Epithelial cell of proximal tubule (primary cell): ENCODE measurements around the gene CUX1. TPM values are rescaled to one million over a fixed set of nuclear protein-coding genes. Genes with fewer than 3 reads are reported as not detected.
A peak's percentile ranks its signal among the peaks of the same experiment; 100 is the strongest.
"Not testable (repeated sequence)": the region's sequence is repeated elsewhere in the genome, so short reads cannot be mapped to it uniquely, and the experiment has no call there.

Experiments
- DNase-seq: peaks from one replicate; pipeline ENCODE4 v3.0.0-alpha.2; 2011; ENCODE audit warnings: low read depth
- H3K4me3 ChIP-seq: 2 replicates; pipeline ENCODE4 v1.5.1; 2011; ENCODE audit warnings: low read depth, mild to moderate bottlenecking, low read length
- total RNA-seq: library from RNA; depleted of rRNA; stranded (reverse); fragments of >200 nt; gene quantifications from 2 replicates; pipeline ENCODE4 v1.2.3, GENCODE V29; 2015
- TF ChIP-seq, protein P1 (sequence below): conservative IDR thresholded peaks from 2 replicates; pipeline ENCODE4 v1.5.1; 2012; ENCODE audit warnings: low read depth, mild to moderate bottlenecking, low read length

Gene CUX1
- total RNA-seq, 1 donor from 2014 or later, result 37.3 TPM

DNA sequence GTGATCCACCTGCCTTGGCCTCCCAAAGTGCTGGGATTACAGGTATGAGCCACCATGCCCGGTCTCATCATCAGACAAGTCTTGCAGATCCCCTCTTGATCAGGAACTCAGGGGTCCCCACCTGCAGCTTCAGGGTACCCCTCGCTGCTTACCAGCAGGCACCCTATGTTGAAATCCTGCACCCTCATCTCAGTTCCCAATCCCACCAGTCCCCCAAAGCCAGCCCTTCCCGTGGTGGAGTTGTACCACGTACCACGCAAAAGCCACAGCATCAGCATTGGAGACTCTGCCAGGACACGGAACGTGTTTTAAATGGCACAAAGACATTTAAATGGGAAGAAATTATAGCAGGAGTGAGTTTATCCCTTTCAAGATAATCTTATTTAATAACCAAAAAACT is 202.0 kb downstream of the CUX1 start:
- no peak overlapping the region for H3K4me3 ChIP-seq
- DNase-seq, result no peak
- TF ChIP-seq, protein P1, sequence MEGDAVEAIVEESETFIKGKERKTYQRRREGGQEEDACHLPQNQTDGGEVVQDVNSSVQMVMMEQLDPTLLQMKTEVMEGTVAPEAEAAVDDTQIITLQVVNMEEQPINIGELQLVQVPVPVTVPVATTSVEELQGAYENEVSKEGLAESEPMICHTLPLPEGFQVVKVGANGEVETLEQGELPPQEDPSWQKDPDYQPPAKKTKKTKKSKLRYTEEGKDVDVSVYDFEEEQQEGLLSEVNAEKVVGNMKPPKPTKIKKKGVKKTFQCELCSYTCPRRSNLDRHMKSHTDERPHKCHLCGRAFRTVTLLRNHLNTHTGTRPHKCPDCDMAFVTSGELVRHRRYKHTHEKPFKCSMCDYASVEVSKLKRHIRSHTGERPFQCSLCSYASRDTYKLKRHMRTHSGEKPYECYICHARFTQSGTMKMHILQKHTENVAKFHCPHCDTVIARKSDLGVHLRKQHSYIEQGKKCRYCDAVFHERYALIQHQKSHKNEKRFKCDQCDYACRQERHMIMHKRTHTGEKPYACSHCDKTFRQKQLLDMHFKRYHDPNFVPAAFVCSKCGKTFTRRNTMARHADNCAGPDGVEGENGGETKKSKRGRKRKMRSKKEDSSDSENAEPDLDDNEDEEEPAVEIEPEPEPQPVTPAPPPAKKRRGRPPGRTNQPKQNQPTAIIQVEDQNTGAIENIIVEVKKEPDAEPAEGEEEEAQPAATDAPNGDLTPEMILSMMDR, result no peak

DNA sequence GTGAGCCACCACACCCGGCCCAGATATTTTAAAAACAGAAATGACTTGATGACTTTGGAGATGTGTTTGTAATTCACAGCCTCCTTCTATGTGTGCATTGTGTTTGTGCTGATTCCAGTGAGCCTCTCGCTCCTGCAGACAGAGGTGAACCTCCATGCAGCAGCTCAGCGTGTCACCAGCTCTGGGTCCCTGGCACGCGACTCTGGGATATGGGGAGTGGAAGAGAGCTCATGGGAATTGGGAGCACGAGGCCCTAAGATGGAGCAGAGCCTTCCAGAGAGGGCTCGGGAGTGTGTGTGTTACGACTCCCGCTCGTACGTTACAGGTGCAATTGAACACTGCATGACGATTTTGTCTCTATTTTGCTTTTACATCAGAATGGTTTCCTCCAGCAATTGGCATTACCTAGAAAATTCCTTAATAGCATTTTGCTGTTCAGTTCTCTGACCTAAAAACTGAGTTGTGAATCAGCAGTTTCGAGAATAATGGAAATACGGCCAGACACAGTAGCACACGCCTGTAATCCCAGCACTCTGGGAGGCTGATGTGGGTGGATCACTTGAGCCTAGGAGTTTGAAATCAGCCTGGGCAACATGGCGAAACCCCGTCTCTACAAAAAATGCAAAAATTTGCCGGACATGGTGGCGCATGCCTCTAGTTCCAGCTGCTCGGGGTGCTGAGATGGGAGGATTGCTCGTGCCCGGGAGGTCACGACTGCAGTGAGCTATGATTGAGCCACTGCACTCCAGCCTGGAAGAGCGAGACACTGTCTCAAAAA is 204.6 kb downstream of the CUX1 start:
- TF ChIP-seq, protein P1, result no peak
- DNase-seq, result no peak
- no peak overlapping the region for H3K4me3 ChIP-seq

DNA sequence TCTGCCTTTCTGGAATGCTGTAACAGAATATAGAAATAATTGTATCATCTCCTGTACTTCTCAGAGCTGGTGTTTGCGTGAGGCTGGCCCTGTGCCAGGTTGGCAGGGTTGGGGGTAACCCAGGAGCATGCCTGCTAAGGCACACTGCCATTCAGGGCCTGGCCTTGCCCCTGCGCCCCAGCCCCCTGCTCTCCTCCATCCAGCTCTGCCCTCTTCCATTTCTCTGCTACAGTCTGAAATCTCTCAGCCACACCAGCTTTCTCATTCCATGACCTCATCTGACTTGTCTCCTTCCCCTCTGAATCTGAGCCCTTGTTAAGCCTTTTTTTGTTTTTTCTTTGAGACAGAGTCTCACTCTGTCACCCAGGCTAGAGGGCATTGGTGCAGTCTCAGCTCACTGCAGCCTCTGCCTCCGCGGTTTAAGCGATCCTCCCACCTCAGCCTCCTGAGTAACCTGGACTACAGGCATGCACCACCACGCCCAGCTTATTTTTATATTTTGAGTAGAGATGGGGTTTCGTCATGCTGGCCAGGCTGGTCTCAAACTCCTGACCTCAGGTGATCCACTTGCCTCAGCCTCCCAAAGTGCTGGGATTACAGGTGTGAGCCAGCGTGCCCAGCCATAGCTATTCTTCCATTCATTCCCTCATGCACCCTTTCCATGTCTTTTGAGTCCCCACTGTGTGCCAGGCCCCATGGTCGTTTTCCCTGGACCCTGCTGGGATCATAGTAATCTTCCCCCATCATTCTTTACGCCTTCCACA is 206.8 kb downstream of the CUX1 start:
- TF ChIP-seq, protein P1, result no peak
- no peak for DNase-seq
- H3K4me3 ChIP-seq, result no peak overlapping the region

DNA sequence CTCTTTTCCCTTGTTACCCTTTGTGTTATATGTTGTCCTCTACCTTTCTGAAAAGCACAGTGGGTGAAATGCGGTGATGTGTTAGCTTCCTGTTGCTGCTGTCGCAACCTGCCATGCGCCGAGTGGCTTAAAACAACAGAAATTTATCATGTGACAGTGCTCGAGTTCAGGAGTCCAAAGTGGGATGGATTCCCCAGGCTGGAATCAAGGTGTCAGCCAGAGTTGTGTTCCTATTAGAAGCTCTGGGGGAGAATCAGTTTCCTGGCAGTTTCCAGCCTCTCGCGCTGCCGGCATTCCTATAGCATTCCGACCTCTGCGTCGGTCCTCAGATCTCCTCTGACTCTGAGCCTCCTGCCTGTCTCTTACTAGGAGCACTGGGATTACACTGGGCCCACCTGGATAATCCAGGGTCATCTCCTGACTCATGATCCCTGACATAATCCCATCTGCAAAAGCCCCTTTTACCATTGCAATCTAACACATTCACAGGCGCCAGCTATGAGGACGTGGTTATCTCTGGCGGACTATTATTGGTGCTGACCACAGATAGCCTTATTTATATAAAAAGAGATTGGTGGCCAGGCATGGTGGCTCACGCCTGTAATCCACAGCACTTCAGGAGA is 207.5 kb downstream of the CUX1 start:
- DNase-seq, result peak; percentile 55
- TF ChIP-seq, protein P1, result no peak
- no peak overlapping the region for H3K4me3 ChIP-seq

DNA sequence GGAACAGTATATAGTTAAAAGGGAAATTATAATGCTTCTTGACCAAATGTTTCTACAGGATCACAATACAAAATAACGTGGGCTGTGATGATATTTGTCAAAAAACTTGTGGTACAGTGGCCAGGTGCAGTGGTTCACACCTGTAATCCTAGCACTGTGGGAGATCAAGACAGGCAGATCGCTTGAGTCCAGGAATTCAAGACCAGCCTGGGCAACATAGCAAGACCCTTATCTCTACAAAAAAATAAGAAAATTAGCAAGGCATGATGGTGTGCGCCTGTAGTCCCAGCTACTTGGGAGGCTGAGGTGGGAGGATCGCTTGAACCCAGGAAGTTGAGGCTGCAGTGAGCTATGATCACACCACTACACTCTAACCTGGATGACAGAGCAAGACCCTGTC is 208.4 kb downstream of the CUX1 start:
- H3K4me3 ChIP-seq, DNase-seq: not testable (repeated sequence)

DNA sequence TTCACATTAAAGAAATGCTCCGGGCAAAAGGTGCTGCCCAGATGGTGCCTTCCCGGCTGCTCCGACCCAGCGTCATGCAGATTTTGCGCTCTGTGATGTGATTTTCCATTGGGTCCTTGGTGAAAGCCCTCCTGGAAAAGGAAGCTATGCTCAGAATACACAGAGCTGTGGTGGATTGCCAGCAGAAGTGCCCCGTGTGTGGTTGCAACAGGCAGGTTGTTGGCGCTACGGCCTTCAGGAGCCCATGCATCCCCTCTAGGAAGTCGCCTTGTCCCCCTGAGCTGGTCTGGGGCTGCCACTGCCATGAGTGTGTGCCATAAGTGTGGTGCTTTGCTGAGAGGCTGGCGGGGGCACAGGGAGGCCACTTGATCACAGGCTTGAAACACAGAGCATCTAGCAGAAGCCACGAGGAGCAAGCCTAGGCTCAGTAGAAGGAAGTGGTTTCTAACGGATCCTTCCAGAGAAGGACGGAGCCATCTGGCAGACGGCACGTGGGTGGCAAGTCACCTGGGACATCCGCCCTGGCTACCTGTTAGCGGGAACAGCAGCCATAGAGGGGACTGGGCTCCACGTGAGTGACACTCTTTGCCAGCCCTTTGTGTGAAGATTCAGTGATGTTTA is 210.9 kb downstream of the CUX1 start:
- TF ChIP-seq, protein P1, result no peak
- DNase-seq, result no peak

DNA sequence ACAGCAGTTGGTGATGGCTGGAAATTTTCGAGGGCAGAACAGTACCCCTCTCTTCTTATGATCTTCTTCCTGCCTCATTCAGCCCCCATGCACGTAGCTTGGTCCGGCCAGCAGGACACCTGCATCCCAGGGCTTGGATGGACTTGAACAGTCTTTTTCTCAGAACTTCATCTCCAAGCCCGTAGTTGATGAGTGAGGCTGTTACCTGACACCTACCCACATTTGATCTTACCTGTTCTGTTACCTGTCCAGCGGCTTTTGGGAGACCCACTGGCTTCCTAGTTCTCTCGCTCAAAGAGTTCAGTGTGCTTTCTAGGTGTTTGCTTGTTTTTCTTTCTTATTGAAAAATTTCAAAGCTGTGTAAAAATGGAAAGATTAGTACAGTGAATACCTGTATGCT is 212.2 kb downstream of the CUX1 start:
- DNase-seq, result no peak
- TF ChIP-seq, protein P1, result no peak
- no peak overlapping the region for H3K4me3 ChIP-seq

More for the DNA sequence above, 210.9 kb downstream of the CUX1 start:
- no peak overlapping the region for H3K4me3 ChIP-seq
